Large intestine (tissue), 3 donors: ENCODE results near the gene APOA4. TPM values are rescaled to one million over a fixed set of nuclear protein-coding genes. Genes with fewer than 3 reads are reported as not detected.

ENCODE experiments used
- DNase-seq, 2 donors: peaks; one replicate each; pipeline versions ENCODE4 v3.0.0 to v3.0.0-alpha.2; 2013
- H3K27ac ChIP-seq: one replicate; pipeline ENCODE4 v1.5.1; 2013; ENCODE audit warnings: low read length
- H3K27me3 ChIP-seq: 2 replicates; pipeline ENCODE4 v1.6.1; 2013; ENCODE audit warnings: low read length; ENCODE audit not compliant: control insufficient read depth, insufficient read depth
- H3K36me3 ChIP-seq: 2 replicates; pipeline ENCODE4 v1.6.1; 2013; ENCODE audit warnings: low read length; ENCODE audit not compliant: control insufficient read depth, insufficient read depth
- H3K4me1 ChIP-seq: one replicate; pipeline ENCODE4 v1.6.1; 2013; ENCODE audit warnings: low read length; ENCODE audit not compliant: control insufficient read depth, insufficient read depth
- H3K4me3 ChIP-seq: one replicate; pipeline ENCODE4 v1.5.1; 2013; ENCODE audit warnings: low read length
- H3K9me3 ChIP-seq: one replicate; pipeline ENCODE4 v1.6.1; 2013; ENCODE audit warnings: mild to moderate bottlenecking, low read depth, low read length, moderate library complexity; ENCODE audit not compliant: control insufficient read depth
- WGBS: methylation state at CpG from one replicate; pipeline ENCODE4 v1.1.5; 2013; ENCODE audit warnings: low lambda C conversion rate; ENCODE audit not compliant: insufficient coverage; 5-methylcytosine and 5-hydroxymethylcytosine counted together
- polyA plus RNA-seq: library from polyadenylated mRNA; unstranded; fragments of 120-200 nt; gene quantifications from one replicate; pipeline ENCODE4 v1.2.1, GENCODE V29; 2013

The APOA4 gene
- polyA plus RNA-seq, 1 donor = 4,166 TPM

DNA sequence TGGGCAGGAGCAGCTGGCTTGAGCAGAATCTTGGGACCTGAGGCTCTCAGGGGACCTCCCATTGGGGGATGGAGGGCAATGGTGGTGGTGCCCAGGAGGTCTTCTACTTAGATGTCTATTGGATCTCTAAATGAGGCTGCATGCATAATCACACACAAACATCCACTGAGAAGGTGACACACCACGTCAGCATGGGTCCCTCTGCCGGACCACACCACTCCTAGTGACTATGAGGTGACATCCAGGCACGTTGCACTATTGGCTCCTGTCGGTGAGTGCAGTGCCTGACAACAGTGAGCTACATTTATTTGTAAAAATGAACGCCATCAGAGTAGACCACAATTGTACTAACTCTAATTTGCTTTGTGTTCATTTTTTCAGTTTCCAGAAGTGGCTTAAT is 2.3 kb upstream of the APOA4 start:
- no peak overlapping the region for H3K4me3 ChIP-seq
- 100% methylated on average over 1 of the region's 5 CpGs for WGBS
- peaks cover 81% of the 10 kb centered on the region for H3K4me1 ChIP-seq
- no peaks in the 10 kb centered on the region for H3K27me3 ChIP-seq
- peaks cover 7% of the 10 kb centered on the region for H3K9me3 ChIP-seq
- DNase-seq = peak in 1 of 2 donors; percentile 20
- peaks cover 10% of the 10 kb centered on the region for H3K36me3 ChIP-seq
- peak overlapping the region; percentile 97 for H3K27ac ChIP-seq

DNA sequence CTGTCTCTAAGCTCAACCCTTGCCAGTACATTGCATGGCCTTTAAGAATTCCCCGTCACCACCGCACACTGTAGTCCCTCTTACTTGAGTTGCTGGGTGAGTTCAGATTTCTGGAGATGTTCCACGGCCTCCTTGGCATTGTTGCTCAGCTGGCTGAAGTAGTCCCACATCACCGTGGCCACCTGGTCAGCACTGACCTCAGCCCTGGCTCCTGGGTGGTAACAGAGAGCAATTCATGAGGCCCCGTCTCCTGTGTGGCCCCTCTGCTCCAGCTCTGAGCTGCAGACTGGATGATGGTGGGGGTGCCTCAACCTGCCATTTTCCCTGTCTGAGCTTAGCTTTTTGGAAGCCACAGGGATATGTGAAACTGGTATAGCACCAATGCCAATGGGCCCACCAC is 529 bp downstream of the APOA4 start:
- H3K27ac ChIP-seq = peak overlapping the region; percentile 82
- no peaks in the 10 kb centered on the region for H3K27me3 ChIP-seq
- H3K36me3 ChIP-seq = peaks cover 13% of the 10 kb centered on the region
- peak overlapping the region; percentile 42 for H3K4me3 ChIP-seq
- H3K9me3 ChIP-seq = peaks cover 7% of the 10 kb centered on the region
- WGBS = no CpG with 5 or more reads among the region's 5 CpGs
- peaks cover 59% of the 10 kb centered on the region for H3K4me1 ChIP-seq
- peak in 1 of 2 donors; percentile 8 for DNase-seq

DNA sequence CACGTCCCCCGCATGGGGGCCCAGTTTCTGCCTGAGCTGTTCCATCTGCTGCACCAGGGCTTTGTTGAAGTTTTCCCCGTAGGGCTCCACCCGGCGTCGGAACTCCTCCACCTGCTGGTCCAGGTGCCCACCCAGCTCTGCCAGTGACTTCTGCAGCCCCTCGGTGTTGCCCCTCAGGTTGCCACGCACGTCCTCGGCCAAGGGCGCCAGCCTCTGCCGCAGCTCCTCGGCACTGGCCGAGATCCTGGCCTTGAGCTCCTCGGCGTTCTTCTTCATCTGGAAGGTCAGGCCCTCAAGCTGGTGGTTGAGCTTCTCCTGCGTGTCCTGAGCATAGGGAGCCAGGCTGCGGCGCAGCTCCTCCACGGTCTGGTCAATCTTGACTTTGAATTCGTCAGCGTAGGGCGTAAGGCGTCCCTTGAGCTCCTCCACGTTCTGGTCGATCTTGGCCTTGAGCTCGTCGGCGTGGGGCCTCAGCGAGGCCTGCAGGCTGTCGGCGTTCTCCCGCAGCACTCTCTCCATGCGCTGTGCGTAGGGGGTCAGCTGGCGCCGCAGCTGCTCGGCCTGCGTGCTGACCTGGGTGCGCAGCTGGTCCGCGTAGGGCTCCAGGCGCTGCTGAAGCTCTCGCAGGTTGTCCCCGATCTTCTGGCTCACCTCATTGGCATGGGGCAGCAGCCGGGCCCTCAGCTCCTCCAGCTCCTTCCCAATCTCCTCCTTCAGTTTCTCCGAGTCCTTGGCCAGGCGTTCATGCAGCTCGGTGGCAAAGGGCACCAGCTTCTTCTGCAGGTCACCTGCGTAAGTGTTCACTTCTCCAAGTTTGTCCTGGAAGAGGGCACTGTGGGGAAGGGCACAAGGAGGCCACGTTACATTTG is 1.8 kb downstream of the APOA4 start:
- DNase-seq = peak in 1 of 2 donors; percentile 10
- no CpG with 5 or more reads among the region's 51 CpGs for WGBS
- H3K4me3 ChIP-seq = peak overlapping the region; percentile 42

DNA sequence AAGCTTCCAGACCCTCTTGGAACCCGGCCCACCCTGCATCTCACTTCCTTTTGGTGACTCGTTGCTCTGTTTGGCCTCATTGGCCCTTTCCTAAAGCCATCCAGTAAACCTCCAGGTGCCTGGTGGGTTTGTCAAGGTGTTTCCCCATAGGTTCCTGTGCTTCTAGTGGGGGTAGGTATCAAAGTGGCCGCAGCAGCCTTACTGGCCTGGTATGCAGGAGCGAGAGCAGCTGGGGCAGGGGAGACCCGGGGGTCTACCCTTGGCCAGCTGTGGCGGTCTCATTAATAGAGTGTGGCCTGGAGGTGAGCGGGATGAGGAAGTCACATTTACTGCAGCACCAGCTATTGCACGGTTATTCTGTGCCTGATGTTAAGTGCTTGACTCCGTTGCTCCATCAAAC is 4.1 kb downstream of the APOA4 start:
- peaks cover 40% of the 10 kb centered on the region for H3K4me1 ChIP-seq
- no CpG with 5 or more reads among the region's 9 CpGs for WGBS
- H3K4me3 ChIP-seq = no peak overlapping the region
- peaks cover 13% of the 10 kb centered on the region for H3K36me3 ChIP-seq
- peaks cover 7% of the 10 kb centered on the region for H3K9me3 ChIP-seq
- H3K27me3 ChIP-seq = no peaks in the 10 kb centered on the region
- no peak for DNase-seq
- no peak overlapping the region for H3K27ac ChIP-seq

More for the DNA sequence above, 1.8 kb downstream of the APOA4 start:
- Histone ChIP-seq H3K27ac (peak overlapping the region; percentile 82), H3K36me3 (peaks cover 13% of the 10 kb centered on the region), H3K4me1 (peaks cover 46% of the 10 kb centered on the region), H3K9me3 (peaks cover 7% of the 10 kb centered on the region), H3K27me3 (no peaks in the 10 kb centered on the region)

DNA sequence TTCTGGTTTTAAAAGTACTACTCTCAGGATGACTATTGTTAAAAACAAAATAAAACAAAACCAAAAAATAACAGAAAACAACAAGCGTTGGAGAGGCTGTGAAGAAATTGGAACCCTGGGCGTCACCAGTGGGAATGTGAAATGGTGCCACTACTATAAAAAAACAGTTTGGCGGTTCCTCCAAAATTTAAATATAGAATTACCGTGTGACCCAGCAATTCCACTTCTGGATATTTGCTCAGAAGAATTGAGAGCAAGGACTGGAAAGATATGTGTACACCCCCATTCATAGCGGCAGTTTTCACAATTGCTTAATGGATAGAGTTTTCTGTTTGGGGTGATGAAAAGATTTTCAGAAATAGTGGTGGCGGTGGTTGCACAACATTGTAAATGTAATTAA is 8.6 kb downstream of the APOA4 start:
- H3K27me3 ChIP-seq = no peaks in the 10 kb centered on the region
- no peak overlapping the region for H3K4me3 ChIP-seq
- no peaks in the 10 kb centered on the region for H3K36me3 ChIP-seq
- H3K9me3 ChIP-seq = no peaks in the 10 kb centered on the region
- H3K4me1 ChIP-seq = peaks cover 27% of the 10 kb centered on the region
- H3K27ac ChIP-seq = peak overlapping the region; percentile 39
- DNase-seq = no peak
- 95% methylated on average over 4 of the region's 6 CpGs for WGBS

DNA sequence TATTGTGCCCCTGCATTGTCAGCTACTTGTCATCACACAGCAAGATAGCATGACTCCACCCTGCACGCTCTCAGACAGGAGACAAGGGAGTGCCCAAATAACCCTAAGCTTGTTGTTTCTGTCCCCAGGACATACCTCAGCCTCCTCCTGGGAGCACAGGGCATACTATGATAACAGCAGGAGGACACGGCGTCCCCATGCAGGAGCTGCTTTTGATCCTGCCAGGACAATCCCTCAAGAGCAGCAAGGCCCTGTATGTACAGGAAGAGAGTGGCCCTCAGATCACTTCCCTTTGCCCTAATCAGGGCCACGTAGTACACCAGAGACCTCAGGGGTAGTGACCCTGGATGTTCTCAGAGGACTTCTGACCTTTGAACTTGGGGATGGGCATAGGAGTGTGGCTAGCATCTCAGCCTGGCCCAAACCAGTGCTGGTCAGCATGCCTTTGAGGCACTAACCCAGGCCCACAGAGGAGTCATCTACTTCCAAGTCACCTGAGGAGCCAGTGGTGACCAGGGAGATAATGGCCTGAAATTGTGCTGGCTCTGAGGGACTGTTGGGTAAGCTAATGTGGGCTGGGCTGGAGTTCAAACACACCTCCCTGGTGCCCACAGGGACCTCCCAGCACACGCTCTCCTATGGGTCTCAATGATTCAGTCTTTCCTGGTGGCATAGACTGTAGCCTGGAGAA is 9.2 kb downstream of the APOA4 start:
- 40% methylated on average over 1 of the region's 5 CpGs for WGBS
- DNase-seq = peak; percentile 53 to 78
- Histone ChIP-seq H3K36me3 (no peaks in the 10 kb centered on the region), H3K4me3 (no peak overlapping the region), H3K9me3 (no peaks in the 10 kb centered on the region), H3K27ac (peak overlapping the region; percentile 39), H3K27me3 (no peaks in the 10 kb centered on the region), H3K4me1 (peaks cover 30% of the 10 kb centered on the region)

DNA sequence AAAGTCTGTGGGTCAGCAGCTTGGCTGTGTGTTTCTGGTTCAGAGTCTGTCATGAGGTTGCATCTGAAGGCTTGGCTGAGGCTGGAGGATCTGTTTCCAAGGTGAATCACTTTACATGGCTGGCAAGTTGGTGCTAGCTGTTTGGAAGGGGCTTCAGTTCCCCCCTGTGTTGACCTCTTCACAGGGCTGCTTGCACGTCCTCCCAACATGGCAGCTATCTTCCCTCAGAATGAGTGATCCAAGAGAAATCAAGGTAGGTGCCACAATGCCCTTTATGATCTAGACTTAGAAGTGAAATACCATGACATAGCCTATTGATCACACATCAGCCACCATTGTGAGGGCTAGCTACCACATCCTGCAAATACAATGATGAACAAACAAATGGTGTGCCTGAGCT is 9.9 kb downstream of the APOA4 start:
- Histone ChIP-seq H3K36me3 (no peaks in the 10 kb centered on the region), H3K4me3 (no peak overlapping the region), H3K27me3 (no peaks in the 10 kb centered on the region), H3K27ac (peak overlapping the region; percentile 39), H3K9me3 (no peaks in the 10 kb centered on the region), H3K4me1 (peaks cover 37% of the 10 kb centered on the region)
- WGBS = no CpG with 5 or more reads among the region's 1 CpG
- no peak for DNase-seq

DNA sequence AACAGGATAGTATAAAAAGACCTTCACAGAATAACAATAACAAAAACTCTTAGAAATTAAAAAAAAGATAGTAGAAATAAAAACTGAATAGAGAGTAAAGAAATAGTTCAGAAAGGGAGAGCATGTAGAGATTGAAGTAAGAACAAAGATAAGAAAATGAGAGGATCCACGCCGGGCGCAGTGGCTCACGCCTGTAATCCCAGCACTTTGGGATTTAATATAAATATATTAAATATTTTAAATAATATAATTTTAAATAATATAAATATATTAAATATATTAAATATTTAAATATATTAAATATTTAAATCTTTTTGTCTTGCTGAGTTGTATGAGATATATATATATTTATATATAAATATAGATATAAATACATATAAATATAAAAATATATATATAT is 11.0 kb downstream of the APOA4 start:
- Histone ChIP-seq H3K27me3 (no peaks in the 10 kb centered on the region), H3K4me3 (no peak overlapping the region), H3K9me3 (no peaks in the 10 kb centered on the region), H3K27ac (no peak overlapping the region), H3K4me1 (peaks cover 47% of the 10 kb centered on the region), H3K36me3 (no peaks in the 10 kb centered on the region)
- DNase-seq = no peak
- WGBS = 87% methylated on average over 4 of the region's 4 CpGs

DNA sequence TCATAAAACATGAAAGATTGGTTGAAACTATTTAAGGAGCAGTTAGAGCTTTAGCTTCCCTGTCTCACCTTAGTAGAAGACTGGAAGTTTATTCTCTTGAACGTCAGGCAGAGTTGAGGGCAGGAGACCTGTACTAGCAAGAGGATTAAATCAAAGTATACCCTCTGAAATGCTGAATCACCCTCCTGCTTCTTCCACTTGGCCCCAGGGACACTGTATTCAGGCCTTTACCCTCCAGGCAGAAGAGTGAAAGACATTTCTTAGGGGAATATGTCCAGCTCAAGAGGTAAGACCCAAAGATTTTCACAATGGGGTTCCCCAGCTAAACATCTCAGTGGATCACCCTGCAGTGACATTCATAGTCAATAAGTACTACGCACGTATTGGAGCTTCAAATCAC is 11.9 kb downstream of the APOA4 start:
- H3K27ac ChIP-seq = no peak overlapping the region
- no CpG with 5 or more reads among the region's 3 CpGs for WGBS
- DNase-seq = peak in 1 of 2 donors; percentile 23

DNA sequence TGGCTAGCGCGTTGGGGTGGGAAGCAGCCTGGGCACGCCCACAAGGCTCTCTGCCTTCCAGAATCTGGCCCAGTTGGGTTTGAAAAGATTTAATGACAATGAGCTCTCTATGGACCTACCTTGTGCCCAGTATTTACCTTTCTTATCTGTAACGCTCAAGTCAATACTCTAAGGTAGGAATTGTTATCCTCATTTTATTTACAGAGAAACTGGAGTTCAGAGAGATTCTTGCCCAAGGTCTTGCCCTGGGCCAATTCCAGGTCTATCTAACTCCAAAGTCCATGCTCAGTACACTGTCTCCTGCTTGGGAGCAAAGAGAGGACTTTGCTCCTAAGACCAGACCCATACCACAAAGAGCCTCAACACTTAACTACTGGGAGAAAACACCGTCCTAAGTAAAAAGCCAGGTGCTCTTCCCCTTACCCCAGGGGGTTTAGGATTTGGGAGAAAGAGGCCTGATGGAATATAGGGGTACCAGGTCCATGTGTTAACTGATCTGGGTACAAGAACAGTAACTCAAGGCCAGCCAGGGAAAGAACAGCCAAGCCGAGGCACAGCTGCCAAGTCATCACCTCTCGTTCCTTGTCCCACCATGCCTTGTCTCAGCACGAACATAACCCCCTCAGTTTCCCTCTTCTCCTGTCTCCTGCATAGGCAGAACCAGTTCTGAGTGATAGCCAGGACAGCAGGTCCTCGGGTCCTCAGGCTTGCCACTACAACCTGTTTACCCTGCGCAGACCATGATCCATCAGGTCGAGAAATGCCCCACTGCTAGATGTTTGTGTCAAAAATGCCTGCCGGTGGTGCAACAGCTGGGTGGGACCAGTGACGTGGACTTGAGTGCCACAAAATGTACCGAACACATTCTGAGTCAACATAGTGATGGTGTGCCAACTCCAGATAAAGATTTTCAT is 14.6 kb downstream of the APOA4 start:
- Histone ChIP-seq H3K36me3 (no peaks in the 10 kb centered on the region), H3K27me3 (no peaks in the 10 kb centered on the region), H3K9me3 (no peaks in the 10 kb centered on the region), H3K27ac (peak overlapping the region; percentile 88), H3K4me3 (no peak overlapping the region), H3K4me1 (peaks cover 43% of the 10 kb centered on the region)
- peak; percentile 84 to 93 for DNase-seq
- no CpG with 5 or more reads among the region's 14 CpGs for WGBS

More for the DNA sequence above, 11.9 kb downstream of the APOA4 start:
- peaks cover 56% of the 10 kb centered on the region for H3K4me1 ChIP-seq
- no peaks in the 10 kb centered on the region for H3K9me3 ChIP-seq
- no peaks in the 10 kb centered on the region for H3K27me3 ChIP-seq
- no peak overlapping the region for H3K4me3 ChIP-seq
- no peaks in the 10 kb centered on the region for H3K36me3 ChIP-seq
